ENCODE results near the gene SDC1. TPM values are rescaled to one million over a fixed set of nuclear protein-coding genes. Genes with fewer than 3 reads are reported as not detected.

The SDC1 gene
- total RNA-seq, 1 donor from 2014 or later, result 0.59 TPM

DNA sequence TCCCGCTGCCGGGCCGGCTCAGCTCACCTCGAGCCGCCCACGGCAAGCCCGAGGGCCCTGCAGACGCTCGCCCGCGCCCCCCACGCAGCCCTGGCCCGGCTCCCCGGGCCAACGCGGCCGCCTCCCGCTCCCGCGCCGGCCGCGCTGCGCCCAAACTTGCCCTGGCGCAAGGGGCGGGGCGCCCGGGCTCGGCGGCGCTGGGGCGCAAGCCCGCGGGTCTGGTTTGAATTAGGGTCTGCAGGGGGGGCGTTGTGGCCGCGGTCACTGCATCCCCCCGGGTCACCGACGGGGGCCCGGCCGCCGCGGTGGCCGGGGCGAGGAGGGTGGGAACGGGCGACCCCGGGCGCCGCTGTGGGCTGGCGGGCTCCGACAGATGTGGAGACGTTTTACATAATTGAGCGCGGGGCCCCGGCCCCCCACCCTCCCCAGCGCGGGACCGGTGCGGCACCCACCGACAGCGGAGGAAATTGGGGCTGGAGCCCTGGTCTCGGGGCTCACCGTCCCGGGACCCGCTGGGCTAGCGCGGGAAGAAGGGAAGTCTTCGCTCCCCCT, 690 bp downstream of the SDC1 start:
- intact Hi-C loops (cut with micrococcal nuclease), result loop anchor here (10.0 kb wide), 1 partner anchor 89 kb away; no protein-coding TSS in a partner anchor

GRCh38 chr2:20223407-20224163, 1.3 kb downstream of the SDC1 start:
- Mint-ChIP-seq H3K4me3 (ENCODE audit: low read depth) (no peak overlapping the region), H3K9me3 (no peaks in the 10 kb centered on the region), H3K27ac (no peak overlapping the region), H3K36me3 (ENCODE audit: low read depth) (no peaks in the 10 kb centered on the region), H3K4me1 (ENCODE audit: low read depth) (peaks cover 4% of the 10 kb centered on the region), H3K27me3 (ENCODE audit: low read depth) (peaks cover 49% of the 10 kb centered on the region)
- intact Hi-C loops (cut with micrococcal nuclease), result loop anchor here (10.0 kb wide), 1 partner anchor 89 kb away; no protein-coding TSS in a partner anchor
- no peak for DNase-seq (ENCODE audit: low spot score)

More for the DNA sequence above, 690 bp downstream of the SDC1 start:
- peaks cover 53% of the 10 kb centered on the region for H3K27me3 Mint-ChIP-seq (ENCODE audit: low read depth)
- H3K4me1 Mint-ChIP-seq (ENCODE audit: low read depth), result peaks cover 4% of the 10 kb centered on the region
- H3K9me3 Mint-ChIP-seq, result no peaks in the 10 kb centered on the region
- DNase-seq (ENCODE audit: low spot score), result no peak
- H3K4me3 Mint-ChIP-seq (ENCODE audit: low read depth), result no peak overlapping the region
- no peaks in the 10 kb centered on the region for H3K36me3 Mint-ChIP-seq (ENCODE audit: low read depth)
- H3K27ac Mint-ChIP-seq, result no peak overlapping the region

DNA sequence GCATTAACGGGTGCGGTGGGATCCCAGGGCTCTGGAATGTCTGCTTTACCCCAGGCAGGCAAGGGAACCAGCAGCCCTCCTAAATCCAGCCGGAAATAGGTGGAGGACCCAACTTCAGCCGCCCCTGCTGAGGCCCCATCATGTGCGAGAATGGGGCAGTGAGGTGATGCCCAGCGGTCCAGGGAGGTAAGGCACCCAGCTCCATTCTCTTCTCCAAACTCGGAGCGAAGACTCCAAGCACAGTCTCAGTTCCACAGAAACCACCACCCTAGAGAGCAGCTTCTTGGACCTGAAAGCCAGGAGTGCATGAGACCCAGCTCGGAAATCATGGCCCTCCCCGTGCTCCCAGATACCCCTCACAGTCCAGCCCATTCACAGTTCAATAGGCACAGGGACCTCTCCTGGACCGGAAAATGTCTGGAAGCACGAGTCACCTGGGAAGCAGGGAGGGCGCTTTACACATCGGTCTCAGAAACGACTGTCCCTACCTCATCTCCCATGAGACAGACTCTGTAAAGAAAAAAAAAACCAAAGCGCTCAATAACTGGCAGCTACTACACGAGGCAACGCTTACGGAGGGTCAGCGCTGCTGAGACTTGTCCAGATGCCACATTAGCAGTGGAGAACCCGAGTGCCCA, 2.0 kb downstream of the SDC1 start:
- no peak for DNase-seq (ENCODE audit: low spot score)
- H3K36me3 Mint-ChIP-seq (ENCODE audit: low read depth), result no peaks in the 10 kb centered on the region
- H3K4me1 Mint-ChIP-seq (ENCODE audit: low read depth), result peaks cover 4% of the 10 kb centered on the region
- no peak overlapping the region for H3K27ac Mint-ChIP-seq
- intact Hi-C loops (cut with micrococcal nuclease), result loop anchor here (10.0 kb wide), 1 partner anchor 88 kb away; no protein-coding TSS in a partner anchor
- peaks cover 51% of the 10 kb centered on the region for H3K27me3 Mint-ChIP-seq (ENCODE audit: low read depth)
- peak overlapping the region; percentile 41 for H3K4me3 Mint-ChIP-seq (ENCODE audit: low read depth)
- H3K9me3 Mint-ChIP-seq, result no peaks in the 10 kb centered on the region

DNA sequence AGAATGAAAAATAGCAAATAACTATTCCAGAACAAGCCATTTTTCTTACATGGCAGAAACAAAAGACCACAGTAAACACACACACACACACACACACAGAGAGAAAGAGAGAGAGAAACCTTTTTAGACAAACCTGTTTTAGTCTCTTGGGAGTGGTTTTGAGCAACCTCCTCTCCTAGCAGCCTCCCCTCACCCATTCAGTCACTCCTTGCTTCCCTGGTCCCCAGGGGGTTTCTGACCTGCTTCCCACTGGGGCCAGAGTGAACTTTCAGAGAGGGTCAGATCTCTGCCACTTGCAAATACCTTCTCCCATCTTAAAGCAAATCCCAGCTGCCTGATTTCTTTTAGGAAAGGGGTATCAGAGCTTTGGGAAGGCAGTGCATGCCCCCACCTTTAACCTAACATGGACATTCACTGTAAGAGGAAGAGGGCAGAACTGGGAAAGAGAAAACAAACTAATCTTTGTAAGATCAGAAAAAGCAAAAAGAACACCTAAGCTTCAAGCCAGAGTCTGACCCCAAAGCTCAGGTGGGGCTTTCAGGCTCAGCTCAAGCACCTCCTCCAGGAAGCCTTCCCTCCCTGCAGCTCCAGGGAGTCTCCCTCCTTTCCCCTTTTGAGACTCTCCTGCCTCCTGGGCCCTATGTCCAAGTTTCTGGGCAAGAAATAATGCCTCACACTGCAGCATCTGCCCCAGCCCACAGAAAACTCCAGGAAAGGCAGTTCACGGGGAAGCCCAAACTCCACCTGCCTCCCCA, 2.7 kb downstream of the SDC1 start:
- Mint-ChIP-seq H3K9me3 (no peaks in the 10 kb centered on the region), H3K36me3 (ENCODE audit: low read depth) (no peaks in the 10 kb centered on the region), H3K27ac (no peak overlapping the region), H3K27me3 (ENCODE audit: low read depth) (peaks cover 44% of the 10 kb centered on the region), H3K4me1 (ENCODE audit: low read depth) (peaks cover 4% of the 10 kb centered on the region), H3K4me3 (ENCODE audit: low read depth) (peak overlapping the region; percentile 15)
- DNase-seq (ENCODE audit: low spot score), result no peak
- intact Hi-C loops (cut with micrococcal nuclease), result loop anchor here (10.0 kb wide), 1 partner anchor 87 kb away; no protein-coding TSS in a partner anchor

- Mint-ChIP-seq H3K36me3 (ENCODE audit: low read depth) (no peaks in the 10 kb centered on the region), H3K27me3 (ENCODE audit: low read depth) (peaks cover 42% of the 10 kb centered on the region), H3K27ac (no peak overlapping the region), H3K9me3 (no peaks in the 10 kb centered on the region), H3K4me3 (ENCODE audit: low read depth) (no peak overlapping the region), H3K4me1 (ENCODE audit: low read depth) (peaks cover 4% of the 10 kb centered on the region)
- intact Hi-C loops (cut with micrococcal nuclease), result loop anchor here (10.0 kb wide), 1 partner anchor 87 kb away; no protein-coding TSS in a partner anchor
- DNase-seq (ENCODE audit: low spot score), result no peak
These were observed 3.4 kb downstream of the SDC1 start for GRCh38 chr2:20221555-20221973.

DNA sequence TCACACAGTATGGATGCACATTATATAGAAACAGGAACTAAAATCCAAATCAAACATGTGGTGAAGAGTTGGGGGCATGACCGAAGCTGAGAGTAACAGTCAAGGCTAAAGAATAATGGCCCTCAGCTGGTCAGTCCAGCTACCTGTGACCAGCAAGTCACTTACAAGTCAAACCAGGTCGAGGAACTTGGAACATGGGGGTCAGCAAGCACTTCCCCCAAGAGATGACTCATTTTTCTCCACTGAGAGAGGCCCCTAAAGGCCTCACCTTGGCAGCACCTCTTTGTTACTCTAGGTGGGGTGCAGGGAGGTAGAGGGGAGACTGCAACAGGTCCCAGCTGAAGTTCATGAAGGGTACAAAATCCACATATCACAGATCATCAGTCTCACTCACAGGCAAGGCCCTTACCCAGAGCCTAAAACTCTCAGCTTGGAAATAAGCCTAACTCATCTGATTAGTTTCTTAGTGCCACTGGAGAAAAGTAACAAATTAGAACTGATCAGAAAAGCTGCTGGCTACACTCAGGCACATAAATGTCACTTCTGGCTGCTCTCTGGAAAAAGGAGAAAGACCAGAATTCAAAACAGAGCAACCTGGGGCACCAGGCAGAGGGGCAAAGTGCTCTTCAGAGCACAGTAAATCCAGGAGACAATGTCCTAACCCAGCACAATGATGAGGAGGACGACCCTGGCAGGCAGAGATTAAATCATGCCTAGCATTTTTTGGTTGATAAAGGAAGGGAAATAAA, 4.0 kb downstream of the SDC1 start:
- Mint-ChIP-seq H3K27me3 (ENCODE audit: low read depth) (peaks cover 38% of the 10 kb centered on the region), H3K36me3 (ENCODE audit: low read depth) (no peaks in the 10 kb centered on the region)

GRCh38 chr2:20219763-20220380, 5.1 kb downstream of the SDC1 start:
- intact Hi-C loops (cut with micrococcal nuclease), result loop anchor here (10.0 kb wide), 1 partner anchor 85 kb away; no protein-coding TSS in a partner anchor

More for the DNA sequence above, 4.0 kb downstream of the SDC1 start:
- Mint-ChIP-seq H3K4me1 (ENCODE audit: low read depth) (peaks cover 4% of the 10 kb centered on the region), H3K9me3 (no peaks in the 10 kb centered on the region), H3K4me3 (ENCODE audit: low read depth) (no peak overlapping the region), H3K27ac (no peak overlapping the region)
- no peak for DNase-seq (ENCODE audit: low spot score)
- intact Hi-C loops (cut with micrococcal nuclease), result loop anchor here (10.0 kb wide), 1 partner anchor 86 kb away; no protein-coding TSS in a partner anchor

GRCh38 chr2:20218331-20219320, 6.3 kb downstream of the SDC1 start:
- no peaks in the 10 kb centered on the region for H3K9me3 Mint-ChIP-seq
- H3K36me3 Mint-ChIP-seq (ENCODE audit: low read depth), result no peaks in the 10 kb centered on the region
- H3K4me3 Mint-ChIP-seq (ENCODE audit: low read depth), result no peak overlapping the region
- no peak overlapping the region for H3K27ac Mint-ChIP-seq
- intact Hi-C loops (cut with micrococcal nuclease), result no loop called here
- peaks cover 31% of the 10 kb centered on the region for H3K27me3 Mint-ChIP-seq (ENCODE audit: low read depth)
- H3K4me1 Mint-ChIP-seq (ENCODE audit: low read depth), result no peaks in the 10 kb centered on the region
- no peak for DNase-seq (ENCODE audit: low spot score)

More at GRCh38 chr2:20219763-20220380, 5.1 kb downstream of the SDC1 start:
- Mint-ChIP-seq H3K36me3 (ENCODE audit: low read depth) (no peaks in the 10 kb centered on the region), H3K9me3 (no peaks in the 10 kb centered on the region), H3K4me1 (ENCODE audit: low read depth) (no peaks in the 10 kb centered on the region), H3K27ac (no peak overlapping the region), H3K27me3 (ENCODE audit: low read depth) (peaks cover 31% of the 10 kb centered on the region), H3K4me3 (ENCODE audit: low read depth) (no peak overlapping the region)
- DNase-seq (ENCODE audit: low spot score), result no peak

- Mint-ChIP-seq H3K9me3 (no peaks in the 10 kb centered on the region), H3K4me1 (ENCODE audit: low read depth) (no peaks in the 10 kb centered on the region), H3K27ac (no peak overlapping the region), H3K27me3 (ENCODE audit: low read depth) (peaks cover 22% of the 10 kb centered on the region), H3K36me3 (ENCODE audit: low read depth) (no peaks in the 10 kb centered on the region), H3K4me3 (ENCODE audit: low read depth) (no peak overlapping the region)
- intact Hi-C loops (cut with micrococcal nuclease), result no loop called here
- DNase-seq (ENCODE audit: low spot score), result no peak
These were observed 7.6 kb downstream of the SDC1 start for GRCh38 chr2:20217041-20217970.

All from activated T-helper 2 cell treated with anti-CD3 and anti-CD28 coated beads, Interferon-gamma antibody, Interleukin-2, Interleukin-4, amounts not matched to agents 10 μg/mL and 5 μg/mL and 100 μg/mL, durations not matched to agents 14 hours and 24 hours and 36 hours (primary cell).